ENCODE measurements around the gene GOLGA3.

Gene GOLGA3

DNA sequence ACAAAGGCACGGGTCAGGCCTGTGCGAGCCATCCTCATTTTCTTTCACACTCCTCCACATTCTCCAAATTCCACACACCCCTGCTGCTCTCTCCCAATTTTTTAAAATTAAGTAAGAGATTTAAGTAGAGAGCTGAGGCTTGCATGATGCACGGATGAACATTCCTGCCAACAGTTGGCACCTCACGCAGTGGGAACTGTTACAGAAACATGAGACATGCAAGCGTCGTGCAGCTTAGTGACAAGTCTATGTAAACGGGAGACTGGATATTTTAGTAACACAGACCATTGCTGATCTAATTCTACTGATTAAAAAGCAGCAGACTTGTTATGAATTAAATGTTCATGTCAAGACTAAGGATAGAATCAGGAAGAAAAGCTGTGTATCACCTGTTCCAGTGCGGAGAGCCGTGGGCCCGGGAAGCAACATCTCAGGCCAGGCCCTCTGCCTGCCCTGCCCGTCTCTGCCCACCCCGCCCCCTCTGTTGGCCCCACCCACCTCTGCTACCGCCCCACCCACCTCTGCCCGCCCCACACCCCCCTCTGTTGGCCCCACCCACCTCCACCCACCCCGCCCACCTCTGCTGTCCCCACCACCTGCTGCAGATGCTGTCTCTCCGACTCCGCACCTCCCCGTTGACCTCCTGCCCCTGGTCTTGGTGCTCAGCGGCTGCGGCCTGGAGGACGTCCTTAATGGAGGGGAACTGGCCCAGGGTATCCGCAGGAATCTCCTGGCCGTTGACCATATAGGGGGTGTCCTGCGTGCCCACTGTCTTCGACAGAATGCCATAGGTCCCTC, 21.2 kb downstream of the GOLGA3 start:
- TF ChIP-seq FOXP2 (optimal IDR thresholded peaks at IDR 0.05; ENCODE audit: control extremely low read depth, extremely low read length, insufficient read depth), result no peak
- TF ChIP-seq EZH2 (IDR thresholded peaks at IDR 0.05), result no peak
- TF ChIP-seq POLR2AphosphoS5 (IDR thresholded peaks at IDR 0.05; ENCODE audit: borderline replicate concordance, low read depth, low read length), result no peak
- DNase-seq (ENCODE audit: low read depth, low spot score), result no peak
- Histone ChIP-seq H3K9me3 (ENCODE audit: low read depth, low read length) (no peaks in the 10 kb centered on the region), H3K4me3 (no peak overlapping the region), H3K9ac (ENCODE audit: insufficient read length) (no peak overlapping the region), H3K36me3 (ENCODE audit: insufficient read depth, low read length) (peaks cover 45% of the 10 kb centered on the region), H3K27ac (no peak overlapping the region)

GRCh38 chr12:132806857-132807256, 21.8 kb downstream of the GOLGA3 start:
- Histone ChIP-seq H3K36me3 (ENCODE audit: insufficient read depth, low read length) (peaks cover 45% of the 10 kb centered on the region), H3K9me3 (ENCODE audit: low read depth, low read length) (no peaks in the 10 kb centered on the region), H3K9ac (ENCODE audit: insufficient read length) (no peak overlapping the region), H3K27ac (no peak overlapping the region), H3K4me3 (no peak overlapping the region)
- no peak for DNase-seq (ENCODE audit: low read depth, low spot score)
- TF ChIP-seq POLR2AphosphoS5 (IDR thresholded peaks at IDR 0.05; ENCODE audit: borderline replicate concordance, low read depth, low read length) (no peak), EZH2 (IDR thresholded peaks at IDR 0.05) (no peak), FOXP2 (optimal IDR thresholded peaks at IDR 0.05; ENCODE audit: control extremely low read depth, extremely low read length, insufficient read depth) (no peak)

- Histone ChIP-seq H3K9me3 (ENCODE audit: low read depth, low read length) (no peaks in the 10 kb centered on the region), H3K9ac (ENCODE audit: insufficient read length) (no peak overlapping the region), H3K4me3 (no peak overlapping the region), H3K36me3 (ENCODE audit: insufficient read depth, low read length) (peaks cover 61% of the 10 kb centered on the region), H3K27ac (no peak overlapping the region)
- TF ChIP-seq FOXP2 (optimal IDR thresholded peaks at IDR 0.05; ENCODE audit: control extremely low read depth, extremely low read length, insufficient read depth) (no peak), POLR2AphosphoS5 (IDR thresholded peaks at IDR 0.05; ENCODE audit: borderline replicate concordance, low read depth, low read length) (no peak), EZH2 (IDR thresholded peaks at IDR 0.05) (no peak)
- DNase-seq (ENCODE audit: low read depth, low spot score), result no peak
Observed at GRCh38 chr12:132804426-132804861, 24.2 kb downstream of the GOLGA3 start.

GRCh38 chr12:132803888-132804287, 24.8 kb downstream of the GOLGA3 start:
- no peak for TF ChIP-seq EZH2 (IDR thresholded peaks at IDR 0.05)
- no peak for TF ChIP-seq FOXP2 (optimal IDR thresholded peaks at IDR 0.05; ENCODE audit: control extremely low read depth, extremely low read length, insufficient read depth)
- TF ChIP-seq POLR2AphosphoS5 (IDR thresholded peaks at IDR 0.05; ENCODE audit: borderline replicate concordance, low read depth, low read length), result no peak
- Histone ChIP-seq H3K36me3 (ENCODE audit: insufficient read depth, low read length) (peaks cover 67% of the 10 kb centered on the region), H3K4me3 (no peak overlapping the region), H3K9ac (ENCODE audit: insufficient read length) (no peak overlapping the region), H3K9me3 (ENCODE audit: low read depth, low read length) (no peaks in the 10 kb centered on the region), H3K27ac (no peak overlapping the region)
- no peak for DNase-seq (ENCODE audit: low read depth, low spot score)

- H3K9me3 ChIP-seq (ENCODE audit: low read depth, low read length), result no peaks in the 10 kb centered on the region
- TF ChIP-seq EZH2 (IDR thresholded peaks at IDR 0.05) (no peak), FOXP2 (optimal IDR thresholded peaks at IDR 0.05; ENCODE audit: control extremely low read depth, extremely low read length, insufficient read depth) (no peak), POLR2AphosphoS5 (IDR thresholded peaks at IDR 0.05; ENCODE audit: borderline replicate concordance, low read depth, low read length) (no peak)
Observed at GRCh38 chr12:132803125-132803524, 25.5 kb downstream of the GOLGA3 start.

DNA sequence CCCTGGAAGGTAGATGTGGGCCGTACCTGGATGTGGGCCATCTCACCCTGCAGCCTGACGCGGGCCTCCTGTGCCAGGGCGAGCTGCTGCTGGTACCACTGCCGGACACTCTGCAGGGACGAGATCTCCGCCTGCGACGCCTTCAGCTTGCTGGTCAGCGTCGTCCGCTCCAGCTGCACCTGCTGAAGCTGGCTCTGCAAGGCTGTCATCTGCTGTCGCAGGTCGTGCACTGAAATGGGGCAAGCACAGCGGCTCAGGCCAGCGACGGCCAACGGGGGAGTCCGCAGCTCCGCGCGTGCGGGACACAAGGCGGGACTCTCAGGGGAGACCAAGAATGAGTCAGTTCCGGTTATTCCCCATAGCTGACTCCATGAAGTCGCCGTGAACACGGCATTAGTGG, 26.9 kb downstream of the GOLGA3 start:
- Histone ChIP-seq H3K4me3 (no peak overlapping the region), H3K36me3 (ENCODE audit: insufficient read depth, low read length) (peaks cover 61% of the 10 kb centered on the region; the same call in 1 of the 2 replicates), H3K9ac (ENCODE audit: insufficient read length) (no peak overlapping the region), H3K9me3 (ENCODE audit: low read depth, low read length) (no peaks in the 10 kb centered on the region), H3K27ac (no peak overlapping the region)
- DNase-seq (ENCODE audit: low read depth, low spot score), result no peak
- TF ChIP-seq EZH2 (IDR thresholded peaks at IDR 0.05) (no peak), POLR2AphosphoS5 (IDR thresholded peaks at IDR 0.05; ENCODE audit: borderline replicate concordance, low read depth, low read length) (no peak), FOXP2 (optimal IDR thresholded peaks at IDR 0.05; ENCODE audit: control extremely low read depth, extremely low read length, insufficient read depth) (no peak)

More at GRCh38 chr12:132803125-132803524, 25.5 kb downstream of the GOLGA3 start:
- no peak for DNase-seq (ENCODE audit: low read depth, low spot score)
- no peak overlapping the region for H3K4me3 ChIP-seq
- no peak overlapping the region for H3K27ac ChIP-seq
- H3K36me3 ChIP-seq (ENCODE audit: insufficient read depth, low read length), result peaks cover 64% of the 10 kb centered on the region
- H3K9ac ChIP-seq (ENCODE audit: insufficient read length), result no peak overlapping the region

GRCh38 chr12:132798836-132799235, 29.8 kb downstream of the GOLGA3 start:
- Histone ChIP-seq H3K4me3 (no peak overlapping the region), H3K27ac (no peak overlapping the region), H3K9me3 (ENCODE audit: low read depth, low read length) (no peaks in the 10 kb centered on the region), H3K9ac (ENCODE audit: insufficient read length) (no peak overlapping the region), H3K36me3 (ENCODE audit: insufficient read depth, low read length) (peaks cover 62% of the 10 kb centered on the region)
- TF ChIP-seq POLR2AphosphoS5 (IDR thresholded peaks at IDR 0.05; ENCODE audit: borderline replicate concordance, low read depth, low read length), result no peak
- no peak for TF ChIP-seq FOXP2 (optimal IDR thresholded peaks at IDR 0.05; ENCODE audit: control extremely low read depth, extremely low read length, insufficient read depth)
- TF ChIP-seq EZH2 (IDR thresholded peaks at IDR 0.05), result no peak
- no peak for DNase-seq (ENCODE audit: low read depth, low spot score)

DNA sequence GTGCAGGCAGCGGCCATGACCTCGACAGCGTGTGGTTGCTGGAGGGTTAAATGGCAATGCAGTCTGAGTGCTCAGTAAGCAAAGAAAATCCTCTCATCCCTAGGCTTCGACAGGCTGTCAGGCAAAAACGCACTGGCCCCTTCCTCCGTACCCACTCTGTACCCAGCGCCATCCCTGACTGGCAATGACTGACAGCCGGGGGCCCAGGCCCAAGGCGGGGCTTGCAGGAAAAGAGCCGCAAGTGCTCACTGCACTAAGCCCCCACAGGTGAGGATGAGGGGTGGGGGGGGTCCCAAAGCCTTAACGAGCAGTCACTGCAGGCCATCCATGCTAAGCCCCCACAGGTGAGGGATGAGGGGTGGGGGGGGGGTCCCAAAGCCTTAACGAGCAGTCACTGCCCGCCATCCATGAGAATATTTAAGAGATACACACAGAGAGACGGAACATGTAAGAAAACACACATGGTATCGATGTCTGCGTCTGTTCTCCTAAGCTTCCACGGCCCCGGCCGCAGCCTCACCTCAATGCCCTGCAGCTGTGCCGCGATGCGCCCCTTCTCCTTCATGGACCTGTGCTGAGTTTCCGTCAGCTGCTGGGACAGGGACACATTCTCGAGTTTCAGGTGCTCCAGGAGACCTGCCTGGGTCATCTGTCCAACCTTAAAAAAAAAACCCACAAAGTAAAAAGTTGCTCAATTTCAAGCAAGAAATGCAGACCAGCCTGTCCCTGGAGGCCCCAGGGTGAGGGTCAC, 30.7 kb downstream of the GOLGA3 start:
- peaks cover 54% of the 10 kb centered on the region for H3K36me3 ChIP-seq (ENCODE audit: insufficient read depth, low read length)
- DNase-seq (ENCODE audit: low read depth, low spot score), result no peak
- TF ChIP-seq POLR2AphosphoS5 (IDR thresholded peaks at IDR 0.05; ENCODE audit: borderline replicate concordance, low read depth, low read length) (no peak), FOXP2 (optimal IDR thresholded peaks at IDR 0.05; ENCODE audit: control extremely low read depth, extremely low read length, insufficient read depth) (no peak), EZH2 (IDR thresholded peaks at IDR 0.05) (no peak)

More for the DNA sequence above, 30.7 kb downstream of the GOLGA3 start:
- H3K27ac ChIP-seq, result no peak overlapping the region
- H3K4me3 ChIP-seq, result no peak overlapping the region
- no peaks in the 10 kb centered on the region for H3K9me3 ChIP-seq (ENCODE audit: low read depth, low read length)
- H3K9ac ChIP-seq (ENCODE audit: insufficient read length), result no peak overlapping the region
